A673 (cell line): ENCODE measurements around the gene ANXA10.

Experiments used
- CTCF ChIP-seq: fragments of 300-800, 200-600 bp; sonication (generic); conservative IDR thresholded peaks from 2 replicates; pipeline ENCODE4 v1.5.1; 2017; ENCODE audit warnings: low read depth, mild to moderate bottlenecking, antibody characterized with exemption, low read length, moderate library complexity, mixed read lengths
- EZH2 ChIP-seq: fragments of 200-600 bp; sonication (generic); IDR thresholded peaks from 2 replicates; pipeline ENCODE4 v1.6.1; 2017; ENCODE audit warnings: borderline replicate concordance, low read depth, mild to moderate bottlenecking, mixed read lengths, antibody characterized with exemption, low read length; ENCODE audit not compliant: poor library complexity, severe bottlenecking

- TF ChIP-seq CTCF (no peak), EZH2 (no peak)
Measured at GRCh38 chr4:168188754-168189153, 96.4 kb downstream of the ANXA10 start.
